Measurements from ENCODE around the gene PLCD1. TPM values are rescaled to one million over a fixed set of nuclear protein-coding genes. Genes with fewer than 3 reads are reported as not detected.

PLCD1 gene
- total and polyA plus RNA-seq, 2 experiments from 2014 or later, result 18.8 to 21.4 TPM

DNA sequence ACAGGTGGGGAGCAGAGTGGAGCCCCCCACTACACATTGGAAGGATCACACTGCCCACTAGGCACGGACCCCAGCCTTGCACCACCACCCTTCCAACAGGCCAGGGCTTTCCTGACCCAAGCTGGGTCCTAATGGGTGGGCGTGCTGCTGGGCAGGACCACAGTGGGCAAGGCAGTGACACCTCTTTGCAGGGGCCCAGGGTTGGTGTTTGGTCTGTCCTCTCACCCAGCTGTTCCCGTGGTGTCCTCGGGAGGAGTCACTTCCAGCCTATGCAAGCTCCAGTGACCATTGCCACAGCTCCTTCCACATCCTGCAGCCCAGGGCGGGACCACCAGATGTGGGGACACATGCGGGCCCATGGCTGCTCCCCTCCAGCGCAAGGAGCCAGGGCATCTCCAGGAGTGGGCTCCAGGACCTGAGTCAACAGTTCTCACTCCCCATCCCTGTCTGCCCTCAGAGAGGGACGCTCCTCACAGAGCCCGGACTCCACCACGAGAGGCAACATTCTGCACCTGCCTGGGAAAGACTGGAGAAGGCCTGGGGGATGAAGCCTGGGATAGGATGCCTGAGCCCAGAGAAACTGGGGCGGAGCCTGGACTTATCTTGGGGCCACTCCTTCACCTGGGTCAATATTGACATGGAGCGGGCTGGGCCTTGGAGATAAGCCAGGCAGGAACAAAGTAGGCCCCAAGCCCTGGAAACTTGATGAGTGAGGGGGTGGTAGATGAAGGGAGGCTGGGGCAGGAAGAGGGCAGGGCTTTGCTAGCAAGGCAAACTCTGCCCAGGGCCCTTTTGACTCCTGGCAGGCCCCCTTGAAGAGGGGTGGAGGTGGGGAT lies 42.7 kb downstream of the PLCD1 start:
- in situ Hi-C loops (cut with MboI), result no loop called here
- Histone ChIP-seq H3K36me3 (ENCODE audit: low read depth) (no peaks in the 10 kb centered on the region), H3K4me3 (no peak overlapping the region), H3K9me2 (ENCODE audit: insufficient read depth) (no peaks in the 10 kb centered on the region), H2AFZ (no peak overlapping the region), H3K9me3 (ENCODE audit: low read depth) (no peaks in the 10 kb centered on the region), H3K79me2 (ENCODE audit: insufficient read depth) (no peaks in the 10 kb centered on the region), H3F3A (ENCODE audit: insufficient read depth) (no peaks in the 10 kb centered on the region), H3K4me1 (ENCODE audit: insufficient read depth) (no peaks in the 10 kb centered on the region), H3K9ac (no peak overlapping the region), H3K27me3 (replicated peaks; ENCODE audit: insufficient read depth) (no peaks in the 10 kb centered on the region), H3K4me2 (ENCODE audit: unreplicated experiment) (no peak overlapping the region), H4K20me1 (ENCODE audit: insufficient read depth) (no peaks in the 10 kb centered on the region), H3K27ac (no peak overlapping the region)
- DNase-seq, result no peak
- no peak for TF ChIP-seq EZH2phosphoT487 (IDR thresholded peaks at IDR 0.05; ENCODE audit: insufficient read depth, low read depth)
- no peak for TF ChIP-seq EZH2 (IDR thresholded peaks at IDR 0.05; ENCODE audit: insufficient read depth, poor library complexity, severe bottlenecking)
- 58 to 62% methylated on average over 12 of the region's 12 CpGs for WGBS, 2 experiments (ENCODE audit: low coverage in 1 of 2, low lambda C conversion rate in 2 of 2, missing lambda C conversion rate in 2 of 2)

DNA sequence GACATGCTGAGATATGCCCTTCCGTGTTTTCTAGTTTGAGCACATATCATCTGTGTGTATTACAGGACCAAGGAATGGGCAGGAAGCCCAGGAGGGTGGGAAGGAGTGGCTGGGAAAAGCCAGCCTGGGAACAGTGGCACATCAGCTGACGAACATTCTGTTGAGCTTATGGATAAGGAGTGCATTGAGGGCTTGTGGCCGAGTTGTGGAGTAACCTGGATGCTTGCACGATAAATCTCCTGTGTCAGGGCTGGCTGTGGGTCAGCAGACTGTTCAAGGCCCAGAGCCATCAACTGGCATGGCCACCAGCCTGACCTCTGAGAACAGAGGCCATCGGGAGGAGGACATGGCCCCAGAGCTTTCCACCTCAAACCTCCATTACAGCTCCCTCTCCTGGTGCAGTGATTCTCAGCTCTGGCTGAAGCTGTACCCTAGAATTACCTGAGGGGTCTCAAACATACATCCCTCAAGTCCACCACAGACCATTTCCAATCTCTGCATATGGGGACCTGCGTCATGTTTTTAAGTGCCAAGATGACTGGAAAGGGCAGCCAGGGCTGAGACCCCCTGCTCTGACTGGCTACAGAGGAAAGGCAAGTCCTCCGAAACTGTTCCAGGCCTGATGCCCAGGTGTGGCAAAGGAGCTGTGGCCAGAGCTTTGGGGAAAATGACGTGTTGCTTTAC lies 43.7 kb downstream of the PLCD1 start:
- TF ChIP-seq EZH2phosphoT487 (IDR thresholded peaks at IDR 0.05; ENCODE audit: insufficient read depth, low read depth), result no peak
- TF ChIP-seq EZH2 (IDR thresholded peaks at IDR 0.05; ENCODE audit: insufficient read depth, poor library complexity, severe bottlenecking), result no peak
- H3K9me2 ChIP-seq (ENCODE audit: insufficient read depth), result no peaks in the 10 kb centered on the region
- H3K27ac ChIP-seq, result no peak overlapping the region
- 60 to 61% methylated on average over 8 of the region's 8 CpGs for WGBS, 2 experiments (ENCODE audit: low coverage in 1 of 2, low lambda C conversion rate in 2 of 2, missing lambda C conversion rate in 2 of 2)
- in situ Hi-C loops (cut with MboI), result no loop called here
- no peaks in the 10 kb centered on the region for H3F3A ChIP-seq (ENCODE audit: insufficient read depth)
- no peak overlapping the region for H3K9ac ChIP-seq
- H3K4me2 ChIP-seq (ENCODE audit: unreplicated experiment), result no peak overlapping the region
- no peaks in the 10 kb centered on the region for H4K20me1 ChIP-seq (ENCODE audit: insufficient read depth)
- 0 out of 2 replicates have a peak, but pooled peaks cover 5% of the 10 kb centered on the region for H3K36me3 ChIP-seq (ENCODE audit: low read depth)
- no peaks in the 10 kb centered on the region for H3K4me1 ChIP-seq (ENCODE audit: insufficient read depth)
- no peak overlapping the region for H3K4me3 ChIP-seq
- no peaks in the 10 kb centered on the region for H3K9me3 ChIP-seq (ENCODE audit: low read depth)
- H3K79me2 ChIP-seq (ENCODE audit: insufficient read depth), result no peaks in the 10 kb centered on the region
- H3K27me3 ChIP-seq (replicated peaks; ENCODE audit: insufficient read depth), result no peaks in the 10 kb centered on the region
- no peak overlapping the region for H2AFZ ChIP-seq
- peak; percentile 36 for DNase-seq

DNA sequence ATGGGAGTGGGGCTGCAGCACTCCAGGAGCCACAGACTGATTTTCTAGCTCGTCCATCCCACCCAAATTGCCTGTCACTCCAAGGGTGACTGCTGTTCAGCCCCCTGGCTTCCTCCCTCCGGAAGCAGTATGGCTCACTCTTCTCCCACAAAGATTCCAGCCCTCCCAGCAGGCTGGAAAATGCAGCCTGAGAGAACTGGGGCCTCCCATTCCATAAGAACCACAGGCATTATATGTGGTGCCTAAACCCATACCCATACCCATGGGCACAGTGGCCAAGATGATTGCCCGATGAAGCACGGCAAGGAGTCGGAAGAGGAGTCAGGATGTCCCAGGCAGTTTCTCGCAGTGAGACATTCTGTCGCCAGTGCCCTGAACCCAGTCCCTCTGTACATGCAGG lies 44.8 kb downstream of the PLCD1 start:
- Histone ChIP-seq H2AFZ (no peak overlapping the region), H3K27me3 (replicated peaks; ENCODE audit: insufficient read depth) (no peaks in the 10 kb centered on the region), H4K20me1 (ENCODE audit: insufficient read depth) (no peaks in the 10 kb centered on the region), H3K9me3 (ENCODE audit: low read depth) (no peaks in the 10 kb centered on the region), H3K4me1 (ENCODE audit: insufficient read depth) (no peaks in the 10 kb centered on the region), H3K27ac (no peak overlapping the region), H3F3A (ENCODE audit: insufficient read depth) (no peaks in the 10 kb centered on the region), H3K9ac (no peak overlapping the region), H3K36me3 (ENCODE audit: low read depth) (0 out of 2 replicates have a peak, but pooled peaks cover 13% of the 10 kb centered on the region), H3K4me2 (ENCODE audit: unreplicated experiment) (no peak overlapping the region), H3K79me2 (ENCODE audit: insufficient read depth) (no peaks in the 10 kb centered on the region), H3K4me3 (no peak overlapping the region), H3K9me2 (ENCODE audit: insufficient read depth) (no peaks in the 10 kb centered on the region)
- WGBS, 2 experiments (ENCODE audit: low coverage in 1 of 2, low lambda C conversion rate in 2 of 2, missing lambda C conversion rate in 2 of 2), result 88 to 91% methylated on average over 7 of the region's 7 CpGs
- DNase-seq, result no peak
- TF ChIP-seq EZH2 (IDR thresholded peaks at IDR 0.05; ENCODE audit: insufficient read depth, poor library complexity, severe bottlenecking) (no peak), EZH2phosphoT487 (IDR thresholded peaks at IDR 0.05; ENCODE audit: insufficient read depth, low read depth) (no peak)
- in situ Hi-C loops (cut with MboI), result no loop called here

DNA sequence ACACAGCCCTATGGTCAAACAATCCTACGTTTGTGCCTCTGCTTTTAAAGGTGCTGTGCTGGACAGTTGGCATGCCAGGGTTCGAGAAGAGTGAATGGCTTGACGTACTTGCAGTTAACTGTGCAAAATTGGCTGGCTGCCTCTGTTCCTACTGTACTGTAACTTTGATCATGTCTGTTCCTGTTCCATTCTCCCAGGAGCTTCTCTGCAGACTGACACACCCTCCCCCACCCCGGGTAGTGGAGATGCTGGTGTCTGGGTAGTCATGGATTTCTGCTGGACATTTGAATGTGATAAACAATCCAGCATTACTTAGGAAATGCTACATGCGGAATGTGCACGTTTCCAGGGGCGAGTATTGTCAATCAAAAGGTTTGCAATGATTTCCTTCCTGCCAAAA lies 45.4 kb downstream of the PLCD1 start:
- TF ChIP-seq EZH2phosphoT487 (IDR thresholded peaks at IDR 0.05; ENCODE audit: insufficient read depth, low read depth) (no peak), EZH2 (IDR thresholded peaks at IDR 0.05; ENCODE audit: insufficient read depth, poor library complexity, severe bottlenecking) (no peak)
- no peaks in the 10 kb centered on the region for H3K79me2 ChIP-seq (ENCODE audit: insufficient read depth)
- H3K9me3 ChIP-seq (ENCODE audit: low read depth), result no peaks in the 10 kb centered on the region
- no peaks in the 10 kb centered on the region for H3K27me3 ChIP-seq (replicated peaks; ENCODE audit: insufficient read depth)
- no peak overlapping the region for H3K4me3 ChIP-seq
- DNase-seq, result no peak
- no peak overlapping the region for H3K9ac ChIP-seq
- H3K9me2 ChIP-seq (ENCODE audit: insufficient read depth), result no peaks in the 10 kb centered on the region
- 72 to 73% methylated on average over 7 of the region's 7 CpGs for WGBS, 2 experiments (ENCODE audit: low coverage in 1 of 2, low lambda C conversion rate in 2 of 2, missing lambda C conversion rate in 2 of 2)
- H2AFZ ChIP-seq, result no peak overlapping the region
- no peak overlapping the region for H3K27ac ChIP-seq
- no peaks in the 10 kb centered on the region for H3K4me1 ChIP-seq (ENCODE audit: insufficient read depth)
- H3F3A ChIP-seq (ENCODE audit: insufficient read depth), result no peaks in the 10 kb centered on the region
- H3K36me3 ChIP-seq (ENCODE audit: low read depth), result 0 out of 2 replicates have a peak, but pooled peaks cover 13% of the 10 kb centered on the region
- in situ Hi-C loops (cut with MboI), result no loop called here
- H3K4me2 ChIP-seq (ENCODE audit: unreplicated experiment), result no peak overlapping the region
- H4K20me1 ChIP-seq (ENCODE audit: insufficient read depth), result no peaks in the 10 kb centered on the region

Data from GM23248 (cell line).